Activated naive CD4-positive, alpha-beta T cell treated with anti-CD3 and anti-CD28 coated beads, Interleukin-2, amount 50 U/mL, for 24 hours (primary cell): Measurements from ENCODE around the gene CARD11.

ENCODE experiments used
- H3K27ac Mint-ChIP-seq: one replicate; pipeline ENCODE4 v1.8.0; 2021; ENCODE audit warnings: mild to moderate bottlenecking, mixed read lengths
- H3K27me3 Mint-ChIP-seq: one replicate; pipeline ENCODE4 v1.8.0; 2021; ENCODE audit warnings: mixed read lengths
- H3K36me3 Mint-ChIP-seq: one replicate; pipeline ENCODE4 v1.8.0; 2021; ENCODE audit warnings: mixed read lengths
- H3K4me1 Mint-ChIP-seq: one replicate; pipeline ENCODE4 v1.8.0; 2021; ENCODE audit warnings: mixed read lengths
- H3K4me3 Mint-ChIP-seq: one replicate; pipeline ENCODE4 v1.8.0; 2021; ENCODE audit warnings: mild to moderate bottlenecking, mixed read lengths
- H3K9me3 Mint-ChIP-seq: one replicate; pipeline ENCODE4 v1.8.0; 2021; ENCODE audit warnings: mixed read lengths

Gene CARD11

DNA sequence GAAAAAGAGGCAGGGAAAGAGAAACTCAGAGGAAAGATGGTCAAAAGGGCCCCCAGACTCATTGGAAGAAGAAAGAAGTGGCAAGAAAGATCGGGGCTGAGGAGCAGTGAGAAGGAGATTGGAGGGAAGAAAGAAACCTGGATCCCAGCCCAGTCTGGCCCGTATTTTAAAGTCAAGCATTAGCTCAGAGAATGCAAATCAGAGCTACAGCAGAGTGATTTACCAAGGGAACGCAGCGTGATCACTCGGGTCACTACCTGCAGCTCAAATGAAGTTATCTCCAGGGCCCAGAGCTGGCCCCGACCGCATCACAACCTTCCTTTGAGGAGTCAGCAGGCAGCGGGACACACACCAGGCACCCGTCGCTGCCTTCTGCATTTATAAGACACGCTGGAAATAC, 72.8 kb downstream of the CARD11 start:
- H3K4me1 Mint-ChIP-seq = peaks cover 29% of the 10 kb centered on the region
- H3K36me3 Mint-ChIP-seq = peaks cover 20% of the 10 kb centered on the region
- H3K27ac Mint-ChIP-seq = no peak overlapping the region
- no peaks in the 10 kb centered on the region for H3K27me3 Mint-ChIP-seq
- no peak overlapping the region for H3K4me3 Mint-ChIP-seq
- no peaks in the 10 kb centered on the region for H3K9me3 Mint-ChIP-seq

- Mint-ChIP-seq H3K27me3 (no peaks in the 10 kb centered on the region), H3K36me3 (peaks cover 26% of the 10 kb centered on the region), H3K4me1 (peaks cover 29% of the 10 kb centered on the region), H3K4me3 (no peak overlapping the region), H3K27ac (no peak overlapping the region), H3K9me3 (peaks cover 3% of the 10 kb centered on the region)
Measured at GRCh38 chr7:2970307-2970664, 73.4 kb downstream of the CARD11 start.

DNA sequence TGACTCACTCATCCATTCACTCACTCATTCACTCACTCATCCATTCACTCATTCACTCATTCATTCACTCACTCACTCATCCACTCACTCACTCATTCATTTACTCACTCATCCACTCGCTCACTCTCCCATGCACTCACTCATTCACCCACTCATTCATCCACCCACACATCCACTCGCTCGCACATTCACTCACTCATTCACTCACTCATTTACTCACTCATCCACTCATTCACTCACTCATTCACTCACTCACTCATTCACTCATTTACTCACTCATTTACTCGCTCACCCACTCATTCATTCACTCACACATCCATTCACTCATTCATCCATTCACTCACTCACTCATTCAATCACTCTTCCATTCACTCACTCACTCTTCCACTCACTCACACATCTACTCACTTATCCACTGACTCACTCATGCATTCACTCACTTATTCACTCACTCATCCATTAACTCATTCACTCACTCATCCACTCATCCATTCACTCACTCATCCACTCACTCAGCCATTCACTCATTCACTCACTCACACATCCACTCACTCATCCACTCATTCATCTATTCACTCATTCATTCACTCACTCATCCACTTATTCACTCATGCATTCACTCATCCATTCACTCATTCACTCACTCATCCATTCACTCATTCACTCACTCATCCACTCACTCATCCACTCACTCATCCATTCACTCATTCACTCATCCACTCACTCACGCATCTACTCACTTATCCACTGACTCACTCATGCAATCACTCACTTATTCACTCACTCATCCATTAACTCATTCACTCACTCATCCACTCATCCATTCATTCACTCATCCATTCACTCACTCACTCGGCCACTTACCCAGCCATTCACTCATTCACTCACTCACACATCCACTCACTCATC, 74.0 kb downstream of the CARD11 start:
- Mint-ChIP-seq H3K27ac (no peak overlapping the region), H3K4me3 (no peak overlapping the region), H3K9me3 (peaks cover 3% of the 10 kb centered on the region), H3K4me1 (peaks cover 33% of the 10 kb centered on the region), H3K36me3 (peaks cover 27% of the 10 kb centered on the region), H3K27me3 (no peaks in the 10 kb centered on the region)

GRCh38 chr7:2968616-2969397, 74.9 kb downstream of the CARD11 start:
- Mint-ChIP-seq H3K9me3 (peaks cover 3% of the 10 kb centered on the region), H3K4me3 (no peak overlapping the region), H3K27ac (no peak overlapping the region), H3K4me1 (peaks cover 34% of the 10 kb centered on the region), H3K36me3 (peaks cover 25% of the 10 kb centered on the region), H3K27me3 (no peaks in the 10 kb centered on the region)

DNA sequence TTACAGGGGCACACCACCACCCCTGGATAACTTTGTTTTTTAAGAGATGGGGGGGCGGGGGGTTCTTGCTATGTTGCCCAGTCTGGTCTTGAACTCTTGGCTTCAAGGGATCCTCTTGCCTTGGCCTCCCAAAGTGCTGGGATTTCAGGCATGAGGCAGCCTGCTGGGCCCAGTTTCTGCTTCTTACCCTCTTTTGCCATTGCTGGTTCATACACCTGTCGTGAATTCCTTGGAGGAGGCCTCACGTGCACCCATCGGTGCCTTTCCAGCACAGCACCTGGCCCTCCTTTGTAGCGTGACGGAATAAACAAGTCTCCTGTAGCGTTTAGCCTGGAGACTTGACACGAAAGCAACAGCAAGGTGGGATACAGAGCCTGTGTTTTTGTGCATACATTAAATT, 75.5 kb downstream of the CARD11 start:
- Mint-ChIP-seq H3K9me3 (peaks cover 3% of the 10 kb centered on the region), H3K27me3 (no peaks in the 10 kb centered on the region), H3K36me3 (peaks cover 23% of the 10 kb centered on the region), H3K4me1 (peaks cover 34% of the 10 kb centered on the region), H3K4me3 (no peak overlapping the region), H3K27ac (no peak overlapping the region)

GRCh38 chr7:2967705-2968104, 76.0 kb downstream of the CARD11 start:
- Mint-ChIP-seq H3K27me3 (no peaks in the 10 kb centered on the region), H3K27ac (peak overlapping the region; percentile 63), H3K4me3 (no peak overlapping the region), H3K4me1 (peaks cover 34% of the 10 kb centered on the region), H3K9me3 (peaks cover 3% of the 10 kb centered on the region), H3K36me3 (peaks cover 23% of the 10 kb centered on the region)

DNA sequence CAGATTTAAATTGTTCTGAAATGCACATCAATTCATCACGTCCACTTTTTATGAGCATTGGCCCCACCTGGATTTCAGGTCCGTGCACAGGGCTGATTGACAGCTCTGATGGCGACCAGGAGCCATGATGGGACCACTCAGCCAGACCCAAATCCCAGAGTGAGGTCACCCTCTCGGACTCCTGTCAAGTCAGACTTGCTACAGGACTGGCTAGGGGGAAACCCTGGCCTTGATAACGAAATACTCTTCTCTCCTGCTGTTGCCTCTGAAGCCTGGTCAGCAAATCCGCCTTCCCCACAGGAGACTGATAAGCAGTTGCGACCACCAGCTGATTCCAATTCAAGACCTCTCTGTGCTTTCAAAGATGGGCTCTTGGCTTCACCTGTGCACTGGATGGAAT, 76.4 kb downstream of the CARD11 start:
- peaks cover 23% of the 10 kb centered on the region for H3K36me3 Mint-ChIP-seq
- no peak overlapping the region for H3K4me3 Mint-ChIP-seq
- H3K9me3 Mint-ChIP-seq = peaks cover 3% of the 10 kb centered on the region
- no peaks in the 10 kb centered on the region for H3K27me3 Mint-ChIP-seq
- H3K27ac Mint-ChIP-seq = peak overlapping the region; percentile 63
- H3K4me1 Mint-ChIP-seq = peaks cover 34% of the 10 kb centered on the region

- Mint-ChIP-seq H3K9me3 (peaks cover 3% of the 10 kb centered on the region), H3K4me3 (no peak overlapping the region), H3K27ac (peak overlapping the region; percentile 19), H3K4me1 (peaks cover 38% of the 10 kb centered on the region), H3K27me3 (no peaks in the 10 kb centered on the region), H3K36me3 (peaks cover 23% of the 10 kb centered on the region)
Measured at GRCh38 chr7:2966466-2967078, 77.1 kb downstream of the CARD11 start.

GRCh38 chr7:2965745-2966270, 77.9 kb downstream of the CARD11 start:
- Mint-ChIP-seq H3K4me1 (peaks cover 45% of the 10 kb centered on the region), H3K36me3 (peaks cover 23% of the 10 kb centered on the region), H3K27ac (no peak overlapping the region), H3K27me3 (no peaks in the 10 kb centered on the region), H3K9me3 (peaks cover 3% of the 10 kb centered on the region), H3K4me3 (no peak overlapping the region)

DNA sequence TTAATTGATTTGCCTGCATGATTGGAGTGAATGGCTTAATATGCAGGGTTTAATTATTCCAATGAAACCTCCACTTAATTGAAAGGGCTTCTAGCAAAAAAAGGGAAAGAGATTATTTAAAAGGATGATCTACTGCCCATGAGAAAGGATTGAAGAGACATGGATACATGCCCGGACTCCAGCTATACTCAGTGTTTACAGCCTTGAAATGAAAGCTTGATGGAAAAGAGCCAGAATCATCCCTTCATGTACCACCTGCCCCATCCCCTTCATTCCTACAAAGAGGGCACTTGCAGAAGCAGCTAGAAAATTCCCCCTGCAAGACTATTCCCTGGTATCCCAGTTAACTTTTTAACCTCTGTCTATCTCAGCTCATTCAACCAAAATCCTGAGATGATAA, 78.4 kb downstream of the CARD11 start:
- H3K36me3 Mint-ChIP-seq = peaks cover 23% of the 10 kb centered on the region
- H3K9me3 Mint-ChIP-seq = peaks cover 3% of the 10 kb centered on the region
- H3K4me3 Mint-ChIP-seq = no peak overlapping the region
- peaks cover 50% of the 10 kb centered on the region for H3K4me1 Mint-ChIP-seq
- no peaks in the 10 kb centered on the region for H3K27me3 Mint-ChIP-seq
- no peak overlapping the region for H3K27ac Mint-ChIP-seq

GRCh38 chr7:2964208-2964607, 79.5 kb downstream of the CARD11 start:
- H3K27ac Mint-ChIP-seq = peak overlapping the region; percentile 85

GRCh38 chr7:2962865-2963264, 80.8 kb downstream of the CARD11 start:
- Mint-ChIP-seq H3K27ac (no peak overlapping the region), H3K4me3 (no peak overlapping the region), H3K36me3 (peaks cover 29% of the 10 kb centered on the region), H3K9me3 (peaks cover 3% of the 10 kb centered on the region), H3K27me3 (no peaks in the 10 kb centered on the region), H3K4me1 (peaks cover 72% of the 10 kb centered on the region)

More at GRCh38 chr7:2964208-2964607, 79.5 kb downstream of the CARD11 start:
- Mint-ChIP-seq H3K9me3 (peaks cover 3% of the 10 kb centered on the region), H3K4me1 (peaks cover 61% of the 10 kb centered on the region), H3K36me3 (peaks cover 24% of the 10 kb centered on the region), H3K27me3 (no peaks in the 10 kb centered on the region), H3K4me3 (no peak overlapping the region)

- peak overlapping the region; percentile 26 for H3K4me3 Mint-ChIP-seq
Measured at GRCh38 chr7:2959828-2960599, 83.7 kb downstream of the CARD11 start.

DNA sequence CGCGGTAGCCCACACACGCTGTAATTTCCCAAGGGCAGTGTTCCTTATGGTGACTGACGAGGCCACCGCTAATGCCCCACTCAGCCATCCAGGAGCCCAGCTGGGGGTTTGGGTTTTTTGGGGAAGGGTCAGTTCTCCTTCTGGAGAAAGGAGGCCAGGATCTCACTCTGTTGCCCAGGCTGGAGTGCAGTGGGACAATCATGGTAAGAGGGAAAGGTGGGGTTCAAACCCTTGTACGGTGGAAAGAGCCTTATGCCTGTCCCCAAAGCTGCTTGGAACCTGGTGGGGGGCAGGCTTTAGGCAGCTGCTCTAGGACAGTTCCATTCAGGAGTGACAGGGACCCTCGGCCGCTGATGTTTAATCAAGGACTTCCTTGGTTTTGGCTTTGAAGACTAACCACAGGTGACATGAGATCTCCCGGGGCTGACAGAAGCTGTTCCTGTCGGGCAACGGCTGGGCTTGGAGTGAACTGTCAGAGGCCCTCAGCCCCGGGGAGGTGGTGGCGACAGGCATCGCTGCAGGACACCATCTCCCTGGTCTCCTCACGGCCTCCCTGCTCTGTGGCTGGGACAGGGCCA, 84.5 kb downstream of the CARD11 start:
- peaks cover 86% of the 10 kb centered on the region for H3K4me1 Mint-ChIP-seq

More at GRCh38 chr7:2959828-2960599, 83.7 kb downstream of the CARD11 start:
- H3K4me1 Mint-ChIP-seq = peaks cover 85% of the 10 kb centered on the region
- peak overlapping the region; percentile 91 for H3K27ac Mint-ChIP-seq
- H3K9me3 Mint-ChIP-seq = no peaks in the 10 kb centered on the region
- H3K27me3 Mint-ChIP-seq = no peaks in the 10 kb centered on the region
- H3K36me3 Mint-ChIP-seq = peaks cover 7% of the 10 kb centered on the region

More for the DNA sequence above, 84.5 kb downstream of the CARD11 start:
- no peaks in the 10 kb centered on the region for H3K9me3 Mint-ChIP-seq
- no peak overlapping the region for H3K4me3 Mint-ChIP-seq
- peak overlapping the region; percentile 77 for H3K27ac Mint-ChIP-seq
- H3K27me3 Mint-ChIP-seq = no peaks in the 10 kb centered on the region
- H3K36me3 Mint-ChIP-seq = peaks cover 7% of the 10 kb centered on the region
